Measurements from ENCODE around the gene OR10A6.

The OR10A6 gene

GRCh38 chr11:7889985-7890384 is 41.1 kb downstream of the OR10A6 start:
- peaks cover 0 to 2% (median 0%) of the 10 kb centered on the region in 4 experiments for H3K4me1 ChIP-seq (ENCODE audit: control extremely low read depth in 1 of 4, control insufficient read depth in 4 of 4, insufficient read depth in 4 of 4, low read length in 3 of 4)
- H3K36me3 ChIP-seq (ENCODE audit: control insufficient read depth in 4 of 4, insufficient read depth in 4 of 4, low read length in 3 of 4) = no peaks in the 10 kb centered on the region
- CTCF ChIA-PET = interaction anchor here (1.4 kb wide), 1 partner anchor 10 kb away, joined by 3 read pairs; no protein-coding TSS in a partner anchor
- POLR2A ChIA-PET = no interaction called here
- H3K4me3 ChIP-seq (ENCODE audit: control insufficient read depth in 1 of 7, extremely low read depth in 1 of 7, insufficient read depth in 4 of 7, low read depth in 2 of 7, low read length in 6 of 7) = no peak overlapping the region
- H3K9me3 ChIP-seq (ENCODE audit: control extremely low read depth in 1 of 5, control insufficient read depth in 4 of 5, insufficient read depth in 2 of 5, low read depth in 1 of 5, low read length in 4 of 5) = no peaks in the 10 kb centered on the region
- no peak overlapping the region for H3K27ac ChIP-seq (ENCODE audit: insufficient read depth in 1 of 2, low read depth in 1 of 2, low read length in 2 of 2, poor library complexity in 1 of 2, severe bottlenecking in 2 of 2)
- H3K27me3 ChIP-seq (replicated peaks in 2 of 5; ENCODE audit: control insufficient read depth in 4 of 5, insufficient read depth in 5 of 5, low read length in 4 of 5) = peaks cover 2 to 23% (median 6%) of the 10 kb centered on the region in 5 experiments
- 62% methylated on average over 3 of the region's 5 CpGs for WGBS (ENCODE audit: insufficient coverage)
- no peak for DNase-seq

DNA sequence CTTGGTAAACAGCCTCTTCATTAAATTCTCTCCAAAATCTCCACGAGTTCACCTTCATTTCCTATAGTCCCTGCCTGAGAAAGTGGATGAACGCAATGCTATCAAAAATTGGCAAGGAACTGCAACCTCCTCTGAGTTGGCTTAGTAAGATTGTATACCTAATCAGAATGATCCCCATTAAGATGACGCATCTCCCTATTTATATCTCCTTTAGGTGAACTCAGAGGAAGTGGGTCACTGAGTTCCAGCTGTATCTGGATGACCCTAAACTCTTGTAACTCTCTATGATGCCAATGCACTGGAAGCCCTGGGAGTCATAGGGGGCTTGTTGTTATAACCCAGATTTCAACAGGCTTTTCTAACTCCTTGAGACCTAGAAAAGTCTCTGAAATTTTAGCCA is 48.2 kb downstream of the OR10A6 start:
- no peaks in the 10 kb centered on the region for H3K9me3 ChIP-seq (ENCODE audit: control extremely low read depth in 1 of 5, control insufficient read depth in 4 of 5, insufficient read depth in 2 of 5, low read depth in 1 of 5, low read length in 4 of 5)
- ChIA-PET CTCF (no interaction called here), POLR2A (no interaction called here)
- WGBS (ENCODE audit: insufficient coverage) = 100% methylated on average over 1 of the region's 3 CpGs
- no peaks in the 10 kb centered on the region for H3K4me1 ChIP-seq (ENCODE audit: control extremely low read depth in 1 of 4, control insufficient read depth in 4 of 4, insufficient read depth in 4 of 4, low read length in 3 of 4)
- peaks cover 0 to 15% (median 2%) of the 10 kb centered on the region in 5 experiments for H3K27me3 ChIP-seq (replicated peaks in 2 of 5; ENCODE audit: control insufficient read depth in 4 of 5, insufficient read depth in 5 of 5, low read length in 4 of 5)
- no peak overlapping the region for H3K27ac ChIP-seq (ENCODE audit: insufficient read depth in 1 of 2, low read depth in 1 of 2, low read length in 2 of 2, poor library complexity in 1 of 2, severe bottlenecking in 2 of 2)
- DNase-seq = no peak
- no peaks in the 10 kb centered on the region for H3K36me3 ChIP-seq (ENCODE audit: control insufficient read depth in 4 of 4, insufficient read depth in 4 of 4, low read length in 3 of 4)
- H3K4me3 ChIP-seq (ENCODE audit: control insufficient read depth in 1 of 7, extremely low read depth in 1 of 7, insufficient read depth in 4 of 7, low read depth in 2 of 7, low read length in 6 of 7) = no peak overlapping the region
